ENCODE data around the gene TET1. TPM values are rescaled to one million over a fixed set of nuclear protein-coding genes. Genes with fewer than 3 reads are reported as not detected.
"Not testable (repeated sequence)": the region's sequence is repeated elsewhere in the genome, so short reads cannot be mapped to it uniquely, and the experiment has no call there.

TET1 gene
- total RNA-seq, 2 donors from 2014 or later = 50.8 to 60.5 TPM

DNA sequence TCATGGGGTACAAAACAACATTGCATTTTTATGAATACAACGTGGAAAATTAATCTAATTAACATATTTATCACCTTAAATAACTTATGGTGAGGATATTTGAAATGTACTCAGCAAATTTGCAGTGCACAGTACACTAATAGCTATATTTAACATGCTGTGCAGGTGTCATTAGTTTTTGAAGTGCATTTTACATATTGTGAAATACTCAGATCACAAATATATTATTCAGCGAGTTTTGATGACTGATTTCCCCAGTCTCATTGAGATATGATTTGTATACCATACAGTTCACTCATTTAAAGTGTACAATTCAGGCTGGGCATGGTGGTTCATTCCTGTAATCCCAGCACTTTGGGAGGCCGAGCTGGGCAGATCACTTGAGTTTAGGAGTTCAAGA, 59.5 kb downstream of the TET1 start:
- H3K27ac Mint-ChIP-seq = no peak overlapping the region
- no peak for DNase-seq
- Histone ChIP-seq H3K36me3 (ENCODE audit: control insufficient read depth, insufficient read depth, low read length) (peaks cover 36% of the 10 kb centered on the region), H3K27me3 (ENCODE audit: control insufficient read depth, insufficient read depth, low read length, poor library complexity, severe bottlenecking) (no peaks in the 10 kb centered on the region), H3K4me3 (ENCODE audit: low read length) (no peak overlapping the region), H3K27ac (ENCODE audit: low read depth, low read length) (no peak overlapping the region), H3K9ac (ENCODE audit: extremely low read depth, low read length, poor library complexity, severe bottlenecking) (no peak overlapping the region), H3K4me1 (ENCODE audit: control insufficient read depth, insufficient read depth, low read length) (peaks cover 4% of the 10 kb centered on the region), H3K9me3 (ENCODE audit: control insufficient read depth, low read length) (no peaks in the 10 kb centered on the region)
- no peaks in the 10 kb centered on the region for H3K27me3 Mint-ChIP-seq (ENCODE audit: insufficient read depth)
- 98 to 100% methylated on average over 2 of the region's 3 CpGs for WGBS, 2 experiments (ENCODE audit: insufficient coverage in 1 of 2, insufficient read length in 1 of 2)
- H3K9me3 Mint-ChIP-seq = no peaks in the 10 kb centered on the region
- H3K4me3 Mint-ChIP-seq = no peak overlapping the region
- H3K36me3 Mint-ChIP-seq (ENCODE audit: low read depth) = peaks cover 35% of the 10 kb centered on the region
- TF ChIP-seq, protein P1, sequence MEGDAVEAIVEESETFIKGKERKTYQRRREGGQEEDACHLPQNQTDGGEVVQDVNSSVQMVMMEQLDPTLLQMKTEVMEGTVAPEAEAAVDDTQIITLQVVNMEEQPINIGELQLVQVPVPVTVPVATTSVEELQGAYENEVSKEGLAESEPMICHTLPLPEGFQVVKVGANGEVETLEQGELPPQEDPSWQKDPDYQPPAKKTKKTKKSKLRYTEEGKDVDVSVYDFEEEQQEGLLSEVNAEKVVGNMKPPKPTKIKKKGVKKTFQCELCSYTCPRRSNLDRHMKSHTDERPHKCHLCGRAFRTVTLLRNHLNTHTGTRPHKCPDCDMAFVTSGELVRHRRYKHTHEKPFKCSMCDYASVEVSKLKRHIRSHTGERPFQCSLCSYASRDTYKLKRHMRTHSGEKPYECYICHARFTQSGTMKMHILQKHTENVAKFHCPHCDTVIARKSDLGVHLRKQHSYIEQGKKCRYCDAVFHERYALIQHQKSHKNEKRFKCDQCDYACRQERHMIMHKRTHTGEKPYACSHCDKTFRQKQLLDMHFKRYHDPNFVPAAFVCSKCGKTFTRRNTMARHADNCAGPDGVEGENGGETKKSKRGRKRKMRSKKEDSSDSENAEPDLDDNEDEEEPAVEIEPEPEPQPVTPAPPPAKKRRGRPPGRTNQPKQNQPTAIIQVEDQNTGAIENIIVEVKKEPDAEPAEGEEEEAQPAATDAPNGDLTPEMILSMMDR (conservative IDR thresholded peaks at IDR 0.05) = no peak
- peaks cover 31% of the 10 kb centered on the region for H3K4me1 Mint-ChIP-seq

DNA sequence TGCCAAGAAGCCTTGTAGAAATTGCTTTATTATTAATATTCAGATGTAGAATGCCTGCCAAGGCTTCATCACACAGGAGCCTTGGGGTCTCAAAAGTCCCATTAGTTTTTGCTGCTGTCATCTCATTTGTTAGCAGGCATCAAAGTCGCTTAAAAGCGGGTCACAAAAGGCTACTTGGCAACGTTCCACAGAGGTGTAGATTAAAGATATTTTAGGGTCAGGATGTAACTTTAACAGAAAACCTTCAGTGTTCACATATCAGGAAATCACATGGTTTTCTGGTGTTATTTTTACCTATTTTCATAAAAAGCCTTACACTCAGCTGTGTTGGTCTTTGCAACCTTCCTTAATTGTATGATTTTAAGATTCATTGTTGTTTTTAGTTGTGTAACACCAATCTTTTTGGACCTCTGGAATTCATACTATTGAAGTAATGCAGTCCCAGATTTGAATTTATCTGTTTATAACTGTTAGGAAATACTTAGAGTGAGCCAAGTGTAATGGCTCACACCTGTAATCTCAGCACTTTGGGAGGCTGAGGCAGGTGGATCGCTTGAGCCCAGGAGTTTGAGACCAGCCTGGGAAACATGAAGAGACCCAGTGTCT, 65.3 kb downstream of the TET1 start:
- no peak overlapping the region for H3K4me3 Mint-ChIP-seq
- peaks cover 21% of the 10 kb centered on the region for H3K4me1 Mint-ChIP-seq
- H3K9me3 Mint-ChIP-seq = peaks cover 8% of the 10 kb centered on the region
- H3K4me1 ChIP-seq (ENCODE audit: control insufficient read depth, insufficient read depth, low read length) = no peaks in the 10 kb centered on the region
- no peaks in the 10 kb centered on the region for H3K27me3 ChIP-seq (ENCODE audit: control insufficient read depth, insufficient read depth, low read length, poor library complexity, severe bottlenecking)
- H3K27ac ChIP-seq (ENCODE audit: low read depth, low read length) = no peak overlapping the region
- no peak overlapping the region for H3K9ac ChIP-seq (ENCODE audit: extremely low read depth, low read length, poor library complexity, severe bottlenecking)
- peaks cover 45% of the 10 kb centered on the region for H3K36me3 Mint-ChIP-seq (ENCODE audit: low read depth)
- no peak overlapping the region for H3K27ac Mint-ChIP-seq
- peaks cover 7% of the 10 kb centered on the region for H3K9me3 ChIP-seq (ENCODE audit: control insufficient read depth, low read length)
- WGBS, 2 experiments (ENCODE audit: insufficient coverage in 1 of 2, insufficient read length in 1 of 2) = 73 to 82% methylated on average over 3 to 4 of the region's 4 CpGs
- peaks cover 38% of the 10 kb centered on the region for H3K36me3 ChIP-seq (ENCODE audit: control insufficient read depth, insufficient read depth, low read length)
- no peak overlapping the region for H3K4me3 ChIP-seq (ENCODE audit: low read length)
- TF ChIP-seq, protein P1 (conservative IDR thresholded peaks at IDR 0.05) = no peak
- H3K27me3 Mint-ChIP-seq (ENCODE audit: insufficient read depth) = no peaks in the 10 kb centered on the region
- DNase-seq = no peak

DNA sequence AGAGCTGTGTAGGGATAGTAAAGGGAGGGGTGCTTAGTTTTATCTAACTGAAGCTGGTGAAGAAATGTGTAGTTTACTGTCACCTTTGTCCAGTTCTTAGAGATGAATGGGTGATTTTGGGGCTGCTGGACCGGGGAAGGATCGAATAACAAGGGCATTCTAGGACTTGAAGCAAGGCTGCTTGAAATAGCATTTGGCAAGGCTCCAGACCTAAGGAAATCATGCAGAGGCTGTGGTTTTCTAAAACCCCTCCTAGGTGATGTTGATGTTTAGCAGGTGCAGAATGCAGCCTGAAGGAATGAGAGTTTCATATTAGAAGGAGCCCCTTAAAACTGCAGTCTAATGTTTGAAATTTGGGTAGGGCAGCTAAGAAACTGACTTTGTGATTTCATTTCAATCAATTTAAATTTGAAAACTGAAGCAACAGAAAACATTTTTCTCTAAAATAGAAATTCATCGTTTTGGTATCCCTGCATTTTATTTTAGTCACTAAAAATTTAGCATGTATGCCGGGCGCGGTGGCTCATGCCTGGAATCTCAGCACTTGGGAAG, 68.5 kb downstream of the TET1 start:
- H3K27me3 ChIP-seq (ENCODE audit: control insufficient read depth, insufficient read depth, low read length, poor library complexity, severe bottlenecking) = no peaks in the 10 kb centered on the region
- peaks cover 18% of the 10 kb centered on the region for H3K9me3 Mint-ChIP-seq
- H3K36me3 Mint-ChIP-seq (ENCODE audit: low read depth) = peaks cover 51% of the 10 kb centered on the region
- H3K4me3 Mint-ChIP-seq = no peak overlapping the region
- no peak overlapping the region for H3K4me3 ChIP-seq (ENCODE audit: low read length)
- TF ChIP-seq, protein P1 (conservative IDR thresholded peaks at IDR 0.05) = no peak
- DNase-seq = no peak
- peaks cover 15% of the 10 kb centered on the region for H3K4me1 Mint-ChIP-seq
- no peak overlapping the region for H3K27ac ChIP-seq (ENCODE audit: low read depth, low read length)
- no peaks in the 10 kb centered on the region for H3K4me1 ChIP-seq (ENCODE audit: control insufficient read depth, insufficient read depth, low read length)
- H3K9me3 ChIP-seq (ENCODE audit: control insufficient read depth, low read length) = peaks cover 14% of the 10 kb centered on the region
- 78 to 100% methylated on average over 2 to 6 of the region's 6 CpGs for WGBS, 2 experiments (ENCODE audit: insufficient coverage in 1 of 2, insufficient read length in 1 of 2)
- peaks cover 23% of the 10 kb centered on the region for H3K36me3 ChIP-seq (ENCODE audit: control insufficient read depth, insufficient read depth, low read length)
- H3K27me3 Mint-ChIP-seq (ENCODE audit: insufficient read depth) = no peaks in the 10 kb centered on the region
- no peak overlapping the region for H3K27ac Mint-ChIP-seq
- no peak overlapping the region for H3K9ac ChIP-seq (ENCODE audit: extremely low read depth, low read length, poor library complexity, severe bottlenecking)

DNA sequence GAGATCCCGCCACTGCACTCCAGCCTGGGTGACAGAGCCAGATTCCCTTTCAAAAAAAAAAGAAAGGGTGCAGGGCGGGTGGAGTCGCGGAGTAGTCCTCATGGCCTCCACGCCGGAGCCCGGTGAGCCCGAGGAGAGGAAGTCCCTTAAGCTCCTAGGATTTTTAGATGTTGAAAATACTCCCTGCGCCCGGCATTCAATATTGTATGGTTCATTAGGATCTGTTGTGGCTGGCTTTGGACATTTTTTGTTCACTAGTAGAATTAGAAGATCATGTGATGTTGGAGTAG, 72.1 kb downstream of the TET1 start:
- not testable (repeated sequence) for H3K27ac ChIP-seq (ENCODE audit: low read depth, low read length); H3K4me1 ChIP-seq (ENCODE audit: control insufficient read depth, insufficient read depth, low read length); H3K27me3 ChIP-seq (ENCODE audit: control insufficient read depth, insufficient read depth, low read length, poor library complexity, severe bottlenecking); H3K4me3 ChIP-seq (ENCODE audit: low read length); DNase-seq; H3K9ac ChIP-seq (ENCODE audit: extremely low read depth, low read length, poor library complexity, severe bottlenecking); H3K27me3 Mint-ChIP-seq (ENCODE audit: insufficient read depth); H3K27ac Mint-ChIP-seq; H3K4me3 Mint-ChIP-seq
- Mint-ChIP-seq H3K4me1 (peaks cover 21% of the 10 kb centered on the region), H3K36me3 (ENCODE audit: low read depth) (peaks cover 67% of the 10 kb centered on the region), H3K9me3 (peaks cover 18% of the 10 kb centered on the region)
- H3K36me3 ChIP-seq (ENCODE audit: control insufficient read depth, insufficient read depth, low read length) = peaks cover 35% of the 10 kb centered on the region
- peaks cover 14% of the 10 kb centered on the region for H3K9me3 ChIP-seq (ENCODE audit: control insufficient read depth, low read length)
- 92 to 95% methylated on average over 6 to 10 of the region's 10 CpGs for WGBS, 2 experiments (ENCODE audit: insufficient coverage in 1 of 2, insufficient read length in 1 of 2)
